ENCODE data around the gene IKZF2. TPM values are rescaled to one million over a fixed set of nuclear protein-coding genes. Genes with fewer than 3 reads are reported as not detected.

IKZF2 gene
- total and polyA plus RNA-seq, 9 of the 15 experiments (the other 6 are each of a cell fraction or from before 2014, with no cell fraction given), result 0.04 to 0.54 (median 0.22) TPM

GRCh38 chr2:212956665-212957607 lies 194.5 kb downstream of the IKZF2 start (continued):
- no peak for TF ChIP-seq CREB3L1 (IDR thresholded peaks at IDR 0.05; ENCODE audit: borderline replicate concordance, low read depth)
- no peak for TF ChIP-seq SMARCC2 (IDR thresholded peaks at IDR 0.05; ENCODE audit: low read depth)
- no peak for TF ChIP-seq ZNF23 (CRISPR knock-in tag; IDR thresholded peaks at IDR 0.05)
- no peak for TF ChIP-seq ZNF551 (CRISPR knock-in tag; IDR thresholded peaks at IDR 0.05)
- TF ChIP-seq SMC3 (conservative IDR thresholded peaks at IDR 0.05; ENCODE audit: insufficient read depth, low read depth, low read length), result no peak
- TF ChIP-seq HSF4 (CRISPR knock-in tag; IDR thresholded peaks at IDR 0.05; ENCODE audit: borderline replicate concordance), result no peak
- no peak for TF ChIP-seq U2AF1 (optimal IDR thresholded peaks at IDR 0.05; ENCODE audit: low read depth, low read length)
- no peak for TF ChIP-seq TAF1 (IDR thresholded peaks at IDR 0.05; ENCODE audit: control insufficient read depth, extremely low read depth, insufficient read depth, low read length, severe bottlenecking)
- TF ChIP-seq HDAC3 (IDR thresholded peaks at IDR 0.05; ENCODE audit: borderline replicate concordance, partially characterized antibody), result no peak
- TF ChIP-seq BCOR (IDR thresholded peaks at IDR 0.05), result no peak
- no peak for TF ChIP-seq VEZF1 (CRISPR knock-in tag; IDR thresholded peaks at IDR 0.05)
- TF ChIP-seq ATF2 (CRISPR knock-in tag; IDR thresholded peaks at IDR 0.05), result no peak
